ENCODE measurements around the gene ARID3A. TPM values are rescaled to one million over a fixed set of nuclear protein-coding genes. Genes with fewer than 3 reads are reported as not detected.

ARID3A gene
- total and polyA plus RNA-seq, 2 of the 13 experiments (the other 11 are each of a cell fraction or from before 2014, with no cell fraction given) = 71.3 to 77.9 TPM

- Histone ChIP-seq H3K27ac (ENCODE audit: extremely low read length, insufficient read depth, low read length) (peak overlapping the region; percentile 86), H3K36me3 (replicated peaks in 1 of 2; ENCODE audit: control insufficient read depth in 1 of 2, insufficient read depth in 2 of 2, low read length in 2 of 2) (peaks cover 10 to 23% of the 10 kb centered on the region in 2 experiments; a peak in 4 of 5 replicates), H2AFZ (ENCODE audit: low read length) (no peak overlapping the region), H3K4me1 (ENCODE audit: insufficient read depth, low read length) (peaks cover 43% of the 10 kb centered on the region), H3K9me3 (ENCODE audit: low read length) (no peaks in the 10 kb centered on the region), H3K9ac (ENCODE audit: insufficient read depth, low read depth, low read length) (peak overlapping the region; percentile 41), H3K27me3 (ENCODE audit: control insufficient read depth in 1 of 2, insufficient read depth in 2 of 2, low read length in 2 of 2) (peaks cover 0 to 2% of the 10 kb centered on the region in 2 experiments; a peak in 3 of 5 replicates), H3K79me2 (ENCODE audit: insufficient read depth, low read length) (no peaks in the 10 kb centered on the region), H3K4me2 (ENCODE audit: low read depth, low read length) (peak overlapping the region; percentile 58), H3K4me3 (replicated peaks in 1 of 3; ENCODE audit: insufficient read depth in 1 of 3, low read depth in 2 of 3, low read length in 3 of 3) (peak overlapping the region in 1 of 3 experiments; percentile 54; a peak in 2 of 6 replicates), H4K20me1 (ENCODE audit: insufficient read depth, low read length) (peaks cover 6% of the 10 kb centered on the region; the same call in 1 of the 2 replicates)
- 13% methylated on average over 5 of the region's 17 CpGs for WGBS (ENCODE audit: low lambda C conversion rate)
- in situ Hi-C loops (cut with HindIII; ENCODE audit: extremely low pct_ligation_motif_present, low pct_unique_long_range_greater_than_20kb) = no loop called here
- DNase-seq (ENCODE audit: low spot score) (peak; percentile 85), FAIRE-seq (peak; percentile 93), ATAC-seq (peak; percentile 83)
- CTCF ChIA-PET (ENCODE audit: low intra/inter-chr PET ratio, low total read pairs) = no interaction called here
- intact Hi-C loops (cut with micrococcal nuclease; ENCODE audit: unreplicated experiment) = loop anchor here (10.0 kb wide), 1 partner anchor 209 kb away; no protein-coding TSS in a partner anchor
- BruUV-seq (replicated peaks) = no TSS peak
- POLR2A ChIA-PET = interaction anchor here (1.0 to 2.2 kb wide), 2 partner anchors 9 to 41 kb away, joined by 3 to 14 read pairs; partner anchors contain the start of gene WDR18
- TF ChIP-seq XRCC5 (optimal IDR thresholded peaks at IDR 0.05; ENCODE audit: low read length) (peak; percentile 13), ZBTB25 (CRISPR knock-in tag; IDR thresholded peaks at IDR 0.05) (0 out of 2 replicates have a peak, but pooled peaks have one; percentile 54), NR2F2 (IDR thresholded peaks at IDR 0.05; ENCODE audit: borderline replicate concordance, low read depth) (peak; percentile 49; the same call in 1 of the 2 replicates), ZNF552 (CRISPR knock-in tag; IDR thresholded peaks at IDR 0.05; ENCODE audit: borderline replicate concordance) (peak; percentile 25; the same call in 1 of the 2 replicates), KMT2A (CRISPR knock-in tag; IDR thresholded peaks at IDR 0.05) (peak; percentile 49; the same call in 1 of the 2 replicates), ZBTB2 (CRISPR knock-in tag; IDR thresholded peaks at IDR 0.05; ENCODE audit: low read depth) (0 out of 2 replicates have a peak, but pooled peaks have one; percentile 28), ZNF788 (CRISPR knock-in tag; IDR thresholded peaks at IDR 0.05; ENCODE audit: borderline replicate concordance) (peak; percentile 35; the same call in 1 of the 2 replicates), ZNF318 (CRISPR knock-in tag; IDR thresholded peaks at IDR 0.05) (peak; percentile 84; the same call in 1 of the 2 replicates), ELF3 (CRISPR knock-in tag; IDR thresholded peaks at IDR 0.05) (peak; percentile 50; the same call in 1 of the 2 replicates)
Measured at GRCh38 chr19:993361-993830, 67.6 kb downstream of the ARID3A start.

Data from HepG2 (cell line).